Neural cell (in vitro differentiated cells): Measurements from ENCODE around the gene MSANTD4. TPM values are rescaled to one million over a fixed set of nuclear protein-coding genes. Genes with fewer than 3 reads are reported as not detected.

ENCODE experiments used
- H2AFZ ChIP-seq: fragments of 200-600, 300-800 bp; sonication (generic), shearing (Covaris generic); 2 replicates; pipeline ENCODE4 v1.6.0; 2014; ENCODE audit warnings: low read depth, mild to moderate bottlenecking, antibody characterized with exemption, low read length, moderate library complexity
- H3F3A ChIP-seq: fragments of 200-600 bp; shearing (Covaris generic); 2 replicates; pipeline ENCODE4 v1.6.1; 2016; ENCODE audit warnings: mild to moderate bottlenecking, moderate library complexity, mixed read lengths, antibody characterized with exemption, low read length; ENCODE audit not compliant: insufficient read depth, poor library complexity, severe bottlenecking
- H3K27ac ChIP-seq: fragments of 200-600, 300-800 bp; sonication (generic), shearing (Covaris generic); 2 replicates; pipeline ENCODE4 v1.5.1; 2014; ENCODE audit warnings: mild to moderate bottlenecking, low read length, moderate library complexity
- H3K27me3 ChIP-seq: fragments of 300-800, 200-600 bp; sonication (generic), shearing (Covaris generic); 2 replicates; pipeline ENCODE4 v1.6.0; 2014; ENCODE audit warnings: mild to moderate bottlenecking, low read depth, low read length, moderate library complexity; ENCODE audit not compliant: insufficient read depth
- H3K36me3 ChIP-seq: fragments of 300-800, 200-600 bp; sonication (generic), shearing (Covaris generic); 2 replicates; pipeline ENCODE4 v1.5.1; 2014; ENCODE audit warnings: mild to moderate bottlenecking, antibody characterized with exemption, low read length, moderate library complexity; ENCODE audit not compliant: insufficient read depth
- H3K4me2 ChIP-seq: fragments of 300-800, 200-600 bp; sonication (generic), shearing (Covaris generic); 2 replicates; pipeline ENCODE4 v1.6.0; 2014; ENCODE audit warnings: mild to moderate bottlenecking, low read length
- H3K4me3 ChIP-seq: fragments of 300-800, 200-600 bp; sonication (generic), shearing (Covaris generic); 2 replicates; pipeline ENCODE4 v1.5.1; 2014; ENCODE audit warnings: mild to moderate bottlenecking, low read length, moderate library complexity
- H3K79me2 ChIP-seq: fragments of 200-600 bp; shearing (Covaris generic); replicated peaks from 2 replicates; pipeline ENCODE4 v1.6.0; 2014; ENCODE audit warnings: mild to moderate bottlenecking, low read length, moderate library complexity; ENCODE audit not compliant: insufficient read depth
- H3K9ac ChIP-seq: fragments of 300-800, 200-600 bp; sonication (generic), shearing (Covaris generic); 2 replicates; pipeline ENCODE4 v1.6.1; 2016; ENCODE audit warnings: mild to moderate bottlenecking, low read length, mixed read lengths
- H3K9me2 ChIP-seq: fragments of 200-600 bp; shearing (Covaris generic); 2 replicates; pipeline ENCODE4 v1.6.1; 2016; ENCODE audit warnings: mild to moderate bottlenecking, low read length, mixed read lengths; ENCODE audit not compliant: insufficient read depth
- H3K9me3 ChIP-seq: fragments of 200-600, 300-800 bp; sonication (generic), shearing (Covaris generic); 2 replicates; pipeline ENCODE4 v1.6.1; 2016; ENCODE audit warnings: mild to moderate bottlenecking, mixed run types, low read length, moderate library complexity, mixed read lengths
- H4K20me1 ChIP-seq: fragments of 200-600 bp; shearing (Covaris generic); 2 replicates; pipeline ENCODE4 v1.6.1; 2016; ENCODE audit warnings: mild to moderate bottlenecking, mixed run types; ENCODE audit not compliant: insufficient read depth
- CTCF ChIP-seq: fragments of 450-650 bp; IDR thresholded peaks from 2 replicates; pipeline ENCODE4 v1.5.1; 2014; ENCODE audit warnings: antibody characterized with exemption, mild to moderate bottlenecking, moderate library complexity; ENCODE audit not compliant: poor library complexity, severe bottlenecking
- EP300 ChIP-seq: fragments of 450-650 bp; conservative IDR thresholded peaks from 2 replicates; pipeline ENCODE4 v1.6.1; 2014; ENCODE audit warnings: antibody characterized with exemption, mild to moderate bottlenecking, moderate library complexity; ENCODE audit not compliant: poor library complexity, severe bottlenecking
- EZH2 ChIP-seq: fragments of 200-600, 300-800 bp; shearing (Covaris generic), sonication (generic); IDR thresholded peaks from 2 replicates; pipeline ENCODE4 v1.6.1; 2014; ENCODE audit warnings: antibody characterized with exemption, low read length, borderline replicate concordance, mild to moderate bottlenecking; ENCODE audit not compliant: insufficient read depth, poor library complexity, severe bottlenecking
- MXI1 ChIP-seq: fragments of 450-650 bp; conservative IDR thresholded peaks from 2 replicates; pipeline ENCODE4 v1.6.1; 2014; ENCODE audit warnings: antibody characterized with exemption, mild to moderate bottlenecking; ENCODE audit not compliant: poor library complexity, severe bottlenecking
- POLR2AphosphoS5 ChIP-seq: IDR thresholded peaks from 2 replicates; pipeline ENCODE4 v1.6.1; 2012
- RAD21 ChIP-seq: fragments of 450-650 bp; conservative IDR thresholded peaks from 2 replicates; pipeline ENCODE4 v1.6.1; 2014; ENCODE audit warnings: antibody characterized with exemption, mild to moderate bottlenecking, moderate library complexity
- REST ChIP-seq: IDR thresholded peaks from 2 replicates; pipeline ENCODE4 v1.6.1; 2012; ENCODE audit warnings: borderline replicate concordance
- SMC3 ChIP-seq: fragments of 450-650 bp; conservative IDR thresholded peaks from 2 replicates; pipeline ENCODE4 v1.6.1; 2014; ENCODE audit warnings: antibody characterized with exemption, mild to moderate bottlenecking, moderate library complexity; ENCODE audit not compliant: poor library complexity
- TAF1 ChIP-seq: IDR thresholded peaks from 2 replicates; pipeline ENCODE4 v1.6.1; 2012; ENCODE audit warnings: low read depth
- polyA plus RNA-seq: library from polyadenylated mRNA; depleted of rRNA; stranded (reverse); fragments of >200 nt; gene quantifications from 2 replicates; pipeline ENCODE4 v1.2.3, GENCODE V29; 2014

Gene MSANTD4
- polyA plus RNA-seq, 1 donor from 2014 or later: 48.4 TPM

GRCh38 chr11:106031936-106032335, 9.9 kb upstream of the MSANTD4 start:
- no peaks in the 10 kb centered on the region for H3F3A ChIP-seq
- no peaks in the 10 kb centered on the region for H3K9me2 ChIP-seq
- no peak overlapping the region for H3K9ac ChIP-seq
- no peak for TF ChIP-seq EZH2
- no peak for TF ChIP-seq EP300
- TF ChIP-seq RAD21: no peak
- no peak for TF ChIP-seq SMC3
- no peak for TF ChIP-seq CTCF
- no peak for TF ChIP-seq POLR2AphosphoS5
- TF ChIP-seq REST: no peak
- TF ChIP-seq TAF1: no peak
- no peak for TF ChIP-seq MXI1
- no peak overlapping the region for H2AFZ ChIP-seq
- H3K79me2 ChIP-seq: no peaks in the 10 kb centered on the region
- H3K4me3 ChIP-seq: no peak overlapping the region
- H3K4me2 ChIP-seq: no peak overlapping the region
- no peak overlapping the region for H3K27ac ChIP-seq
- H4K20me1 ChIP-seq: no peaks in the 10 kb centered on the region
- no peaks in the 10 kb centered on the region for H3K9me3 ChIP-seq
- H3K36me3 ChIP-seq: no peaks in the 10 kb centered on the region
- H3K27me3 ChIP-seq: no peaks in the 10 kb centered on the region

- no peak for TF ChIP-seq CTCF
- no peak for TF ChIP-seq SMC3
- TF ChIP-seq POLR2AphosphoS5: no peak
- TF ChIP-seq TAF1: no peak
- no peak for TF ChIP-seq EP300
- TF ChIP-seq MXI1: no peak
- TF ChIP-seq RAD21: no peak
- TF ChIP-seq EZH2: no peak
- no peak for TF ChIP-seq REST
- no peak overlapping the region for H3K27ac ChIP-seq
Observed at GRCh38 chr11:106031202-106031810, 9.3 kb upstream of the MSANTD4 start.

More at GRCh38 chr11:106031202-106031810, 9.3 kb upstream of the MSANTD4 start:
- Histone ChIP-seq H3K9me2 (no peaks in the 10 kb centered on the region), H2AFZ (no peak overlapping the region), H3K79me2 (no peaks in the 10 kb centered on the region), H3K9ac (no peak overlapping the region), H4K20me1 (no peaks in the 10 kb centered on the region), H3K9me3 (no peaks in the 10 kb centered on the region), H3K4me3 (no peak overlapping the region), H3F3A (no peaks in the 10 kb centered on the region), H3K36me3 (no peaks in the 10 kb centered on the region), H3K4me2 (no peak overlapping the region), H3K27me3 (no peaks in the 10 kb centered on the region)
